Measurements from ENCODE around the gene KRTAP4-5. TPM values are rescaled to one million over a fixed set of nuclear protein-coding genes. Genes with fewer than 3 reads are reported as not detected.
"Not testable (repeated sequence)": the region's sequence is repeated elsewhere in the genome, so short reads cannot be mapped to it uniquely, and the experiment has no call there.

Gene KRTAP4-5
- total RNA-seq, result not detected

- no peak within 1 kb of the TSS for H3K4me3 ChIP-seq
- intact Hi-C loops (cut with DNase I; ENCODE audit: low total_unique reads) (no loop called here), in situ Hi-C loops (cut with MboI; ENCODE audit: low pct_ligation_motif_present in 1 of 4, low pct_unique_long_range_greater_than_20kb in 1 of 4, low sequenced_read_pairs in 3 of 4) (no loop called here)
- H3K9me3 ChIP-seq, result no peaks in the 10 kb centered on the region
- no peak for DNase-seq
- H3K36me3 ChIP-seq, result no peaks in the 10 kb centered on the region
- no peak within 1 kb of the TSS for H3K27ac ChIP-seq
- no peak for TF ChIP-seq POLR2A (IDR thresholded peaks at IDR 0.05)
- TF ChIP-seq POLR2AphosphoS5 (IDR thresholded peaks at IDR 0.05), result no peak
- 83% methylated on average over 1 of the region's 2 CpGs; no CpG with 5 or more reads in 1 of the 2 donors for WGBS, 2 donors (ENCODE audit: low coverage in 1 of 2)
- peaks cover 12% of the 10 kb centered on the region for H3K27me3 ChIP-seq
- no peaks in the 10 kb centered on the region for H3K4me1 ChIP-seq
These were observed at the start of gene KRTAP4-5 for GRCh38 chr17:41149652-41149985. Gene KRTAP4-5, minus strand, starts transcription at chr17:41149825. Its CDS starts 58 bp downstream, at chr17:41149767.

GRCh38 chr17:41196068-41196467, 46.4 kb upstream of the KRTAP4-5 start:
- intact Hi-C loops (cut with DNase I; ENCODE audit: low total_unique reads), result no loop called here
- H3K27ac ChIP-seq, result no peak overlapping the region
- H3K4me1 ChIP-seq, result peaks cover 0 to 10% (median 4%) of the 10 kb centered on the region in 4 donors
- 23 to 33% methylated on average over 1 of the region's 1 CpG for WGBS, 2 donors (ENCODE audit: low coverage in 1 of 2)
- H3K36me3 ChIP-seq, result no peaks in the 10 kb centered on the region
- H3K27me3 ChIP-seq, result no peaks in the 10 kb centered on the region
- no peak for DNase-seq
- no peak overlapping the region for H3K4me3 ChIP-seq
- no peak for TF ChIP-seq CTCF (IDR thresholded peaks at IDR 0.05)
- no peak for TF ChIP-seq POLR2A (IDR thresholded peaks at IDR 0.05)
- TF ChIP-seq EP300 (IDR thresholded peaks at IDR 0.05; ENCODE audit: low read depth), result no peak
- no peak for TF ChIP-seq POLR2AphosphoS5 (IDR thresholded peaks at IDR 0.05)
- no peaks in the 10 kb centered on the region for H3K9me3 ChIP-seq
- in situ Hi-C loops (cut with MboI; ENCODE audit: low pct_ligation_motif_present in 1 of 4, low pct_unique_long_range_greater_than_20kb in 1 of 4, low sequenced_read_pairs in 3 of 4), result no loop called here

- Histone ChIP-seq H3K36me3 (no peaks in the 10 kb centered on the region), H3K4me3 (no peak overlapping the region), H3K27ac (no peak overlapping the region), H3K9me3 (no peaks in the 10 kb centered on the region), H3K27me3 (peaks cover 7% of the 10 kb centered on the region), H3K4me1 (no peaks in the 10 kb centered on the region)
- 90 to 94% methylated on average over 3 of the region's 3 CpGs for WGBS, 2 donors (ENCODE audit: low coverage in 1 of 2)
- intact Hi-C loops (cut with DNase I; ENCODE audit: low total_unique reads), result no loop called here
- TF ChIP-seq POLR2A (IDR thresholded peaks at IDR 0.05) (no peak), EP300 (IDR thresholded peaks at IDR 0.05; ENCODE audit: low read depth) (no peak), CTCF (IDR thresholded peaks at IDR 0.05) (no peak), POLR2AphosphoS5 (IDR thresholded peaks at IDR 0.05) (no peak)
- DNase-seq, result no peak
- in situ Hi-C loops (cut with MboI; ENCODE audit: low pct_ligation_motif_present in 1 of 4, low pct_unique_long_range_greater_than_20kb in 1 of 4, low sequenced_read_pairs in 3 of 4), result no loop called here
These were observed 40.7 kb upstream of the KRTAP4-5 start for GRCh38 chr17:41190328-41190727.

- H3K4me3 ChIP-seq; H3K4me1 ChIP-seq; H3K9me3 ChIP-seq; H3K36me3 ChIP-seq; H3K27me3 ChIP-seq; DNase-seq; in situ Hi-C loops (cut with MboI; ENCODE audit: low pct_ligation_motif_present in 1 of 4, low pct_unique_long_range_greater_than_20kb in 1 of 4, low sequenced_read_pairs in 3 of 4); H3K27ac ChIP-seq; intact Hi-C loops (cut with DNase I; ENCODE audit: low total_unique reads): not testable (repeated sequence)
- WGBS, 2 donors (ENCODE audit: low coverage in 1 of 2), result no CpG with 5 or more reads among the region's 1 CpG
These were observed 40.3 kb upstream of the KRTAP4-5 start, which contains the start of gene KRTAP9-1 for GRCh38 chr17:41189837-41190318. Gene KRTAP9-1, plus strand, starts transcription at chr17:41189887. Its CDS starts 0 bp downstream, at chr17:41189887.

GRCh38 chr17:41186872-41187271, 37.2 kb upstream of the KRTAP4-5 start:
- in situ Hi-C loops (cut with MboI; ENCODE audit: low pct_ligation_motif_present in 1 of 4, low pct_unique_long_range_greater_than_20kb in 1 of 4, low sequenced_read_pairs in 3 of 4) (no loop called here), intact Hi-C loops (cut with DNase I; ENCODE audit: low total_unique reads) (no loop called here)
- no peaks in the 10 kb centered on the region for H3K9me3 ChIP-seq
- H3K4me3 ChIP-seq, result no peak overlapping the region
- DNase-seq, result no peak
- WGBS, 2 donors (ENCODE audit: low coverage in 1 of 2), result 100% methylated on average over 2 of the region's 2 CpGs; no CpG with 5 or more reads in 1 of the 2 donors
- TF ChIP-seq POLR2A (IDR thresholded peaks at IDR 0.05), result no peak
- TF ChIP-seq EP300 (IDR thresholded peaks at IDR 0.05; ENCODE audit: low read depth), result no peak
- no peak for TF ChIP-seq CTCF (IDR thresholded peaks at IDR 0.05)
- no peak for TF ChIP-seq POLR2AphosphoS5 (IDR thresholded peaks at IDR 0.05)
- H3K4me1 ChIP-seq, result peaks cover 0 to 8% (median 0%) of the 10 kb centered on the region in 4 donors
- H3K36me3 ChIP-seq, result no peaks in the 10 kb centered on the region
- H3K27me3 ChIP-seq, result peaks cover 13% of the 10 kb centered on the region
- H3K27ac ChIP-seq, result no peak overlapping the region
